ENCODE results near the gene GNAT1. TPM values are rescaled to one million over a fixed set of nuclear protein-coding genes. Genes with fewer than 3 reads are reported as not detected.
"Not testable (repeated sequence)": the region's sequence is repeated elsewhere in the genome, so short reads cannot be mapped to it uniquely, and the experiment has no call there.

Gene GNAT1
- polyA plus RNA-seq, 12 donors = 0.08 to 0.23 (median 0.21) TPM; not detected in 9

DNA sequence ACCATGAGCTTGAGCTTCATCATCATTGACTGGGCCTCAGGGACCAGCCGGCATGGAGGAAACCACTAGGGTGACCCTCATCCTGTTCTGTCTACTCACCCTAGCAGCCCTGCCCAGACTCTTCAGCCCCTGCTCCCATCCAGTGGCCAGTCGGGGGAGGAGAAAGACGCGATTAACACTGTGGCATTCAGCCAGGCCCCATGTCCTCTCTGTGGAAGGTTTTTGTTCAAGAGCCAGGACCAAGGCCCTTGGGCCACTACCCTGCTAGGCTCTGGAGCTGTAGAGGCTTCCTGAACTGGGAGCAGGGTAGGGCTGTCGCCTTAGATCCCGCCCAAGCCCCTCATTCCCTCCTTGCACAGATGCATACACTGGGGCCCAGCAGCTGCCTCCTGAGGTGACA is 28.7 kb downstream of the GNAT1 start:
- DNase-seq = no peak

DNA sequence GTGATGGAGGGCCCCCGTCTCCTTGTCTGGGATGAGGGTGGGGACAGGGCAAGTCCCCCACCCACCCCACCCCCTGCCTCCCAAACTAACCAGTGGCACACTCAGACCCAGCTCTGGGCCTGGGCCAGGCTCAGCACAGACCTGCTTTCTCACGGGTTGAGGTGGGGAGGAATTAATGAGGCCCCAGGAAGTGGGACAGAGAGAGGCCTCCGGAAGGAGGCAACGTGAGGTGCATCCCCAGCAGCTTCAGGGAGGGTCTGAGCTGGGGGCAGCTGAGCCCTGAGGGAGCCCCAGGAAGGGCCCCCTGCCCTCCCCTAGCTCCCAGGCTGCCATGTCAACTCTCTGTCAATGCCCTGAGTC is 29.6 kb downstream of the GNAT1 start:
- no peak for DNase-seq

DNA sequence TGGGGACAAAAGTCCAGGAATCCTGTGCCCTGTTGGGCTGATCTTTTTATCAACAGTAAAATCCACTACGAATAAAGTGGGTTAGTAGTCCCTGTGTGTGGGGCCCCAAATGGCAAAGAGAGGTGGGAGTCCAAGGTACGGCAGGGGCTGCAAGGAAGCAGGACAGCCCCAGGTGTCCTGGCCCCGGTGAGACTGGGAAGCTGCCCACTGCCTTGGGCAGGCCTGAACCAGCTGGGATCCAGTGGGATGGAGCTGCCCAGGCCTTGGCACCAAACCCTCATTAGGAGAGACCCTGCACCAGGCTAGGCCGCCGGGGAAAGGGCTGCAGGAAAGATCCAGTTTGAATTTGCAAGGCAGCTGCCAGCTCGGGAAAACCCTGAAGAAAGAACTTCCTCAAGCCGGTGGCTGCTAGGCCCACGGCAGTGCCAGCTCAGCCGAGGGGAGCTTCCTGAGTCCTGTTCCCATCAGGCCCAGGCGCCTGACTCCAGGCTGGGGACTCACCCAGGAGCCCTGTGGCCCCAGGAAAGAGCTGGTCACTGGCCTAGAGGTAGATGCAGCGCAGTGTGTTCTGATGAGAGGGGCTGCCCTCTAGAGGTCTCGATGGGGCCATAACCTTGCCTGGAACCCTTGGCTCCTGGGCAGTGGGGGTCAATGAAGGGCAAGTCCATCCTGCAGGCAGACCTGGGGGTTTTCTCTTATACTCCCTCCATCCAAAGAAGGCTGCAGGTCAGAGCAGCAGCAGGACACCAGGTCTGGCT is 30.2 kb downstream of the GNAT1 start:
- DNase-seq = no peak

DNA sequence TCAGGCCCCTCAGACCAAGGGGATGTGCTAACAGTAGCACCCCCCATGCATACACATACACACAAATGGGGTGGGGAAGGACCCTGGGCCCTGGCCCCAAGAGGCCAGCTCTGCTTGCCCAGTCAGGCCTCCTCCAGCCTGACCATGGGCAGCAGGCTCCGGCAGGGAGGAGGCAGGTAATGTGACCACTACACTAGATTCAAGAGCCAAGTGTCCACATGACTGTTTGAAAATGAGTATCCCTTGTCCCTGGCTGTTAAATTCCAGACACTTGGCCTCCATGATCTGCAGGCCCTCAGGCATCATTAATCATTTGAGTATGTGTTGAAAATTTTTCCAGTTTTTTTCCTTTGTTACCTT is 30.7 kb downstream of the GNAT1 start:
- no peak for DNase-seq

DNA sequence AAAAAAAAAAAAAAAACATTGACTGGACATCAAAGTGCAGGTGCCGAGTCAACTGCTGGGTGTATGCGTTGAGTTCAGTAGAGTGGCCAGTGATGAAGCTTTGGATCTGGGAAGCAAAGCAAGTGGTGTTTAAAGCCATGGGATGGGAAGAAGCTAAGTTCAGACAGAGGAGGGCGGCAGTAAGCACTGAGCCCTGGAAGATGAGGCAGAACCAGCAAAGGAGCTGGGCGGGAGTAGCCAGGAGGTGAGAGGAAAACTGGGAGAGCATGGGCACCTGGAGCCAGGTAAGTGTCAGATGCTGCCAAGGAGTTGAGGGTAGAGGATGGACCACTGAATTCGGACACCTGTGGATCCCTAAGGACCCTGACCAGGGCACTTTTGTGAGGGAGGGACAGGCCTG is 33.2 kb downstream of the GNAT1 start:
- DNase-seq = no peak

DNA sequence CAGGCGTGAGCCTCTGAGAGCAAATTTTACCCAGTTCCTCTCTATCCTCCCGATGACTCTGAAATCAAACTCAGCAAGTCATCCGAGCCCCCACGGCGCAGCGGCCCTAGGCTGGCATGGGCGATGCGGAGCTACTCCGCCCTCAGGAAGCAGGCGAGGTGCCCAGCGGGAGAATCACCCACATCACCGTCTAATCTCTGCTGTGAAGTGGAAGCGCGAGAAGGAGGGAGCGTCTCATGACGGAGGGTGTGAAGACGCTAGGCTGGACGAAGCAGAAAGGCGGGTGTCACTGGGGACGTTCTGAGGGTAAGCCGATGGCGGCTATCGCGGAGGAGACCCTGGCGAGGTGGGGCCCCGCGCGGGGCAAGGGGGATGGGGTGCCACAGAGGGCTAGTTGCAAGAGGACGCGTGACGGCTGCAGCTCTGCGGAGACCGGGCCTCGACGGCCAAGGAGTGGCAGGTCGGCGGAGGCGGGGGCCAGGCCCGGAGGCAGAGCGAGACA is 35.5 kb downstream of the GNAT1 start:
- DNase-seq = peak; percentile 64

DNA sequence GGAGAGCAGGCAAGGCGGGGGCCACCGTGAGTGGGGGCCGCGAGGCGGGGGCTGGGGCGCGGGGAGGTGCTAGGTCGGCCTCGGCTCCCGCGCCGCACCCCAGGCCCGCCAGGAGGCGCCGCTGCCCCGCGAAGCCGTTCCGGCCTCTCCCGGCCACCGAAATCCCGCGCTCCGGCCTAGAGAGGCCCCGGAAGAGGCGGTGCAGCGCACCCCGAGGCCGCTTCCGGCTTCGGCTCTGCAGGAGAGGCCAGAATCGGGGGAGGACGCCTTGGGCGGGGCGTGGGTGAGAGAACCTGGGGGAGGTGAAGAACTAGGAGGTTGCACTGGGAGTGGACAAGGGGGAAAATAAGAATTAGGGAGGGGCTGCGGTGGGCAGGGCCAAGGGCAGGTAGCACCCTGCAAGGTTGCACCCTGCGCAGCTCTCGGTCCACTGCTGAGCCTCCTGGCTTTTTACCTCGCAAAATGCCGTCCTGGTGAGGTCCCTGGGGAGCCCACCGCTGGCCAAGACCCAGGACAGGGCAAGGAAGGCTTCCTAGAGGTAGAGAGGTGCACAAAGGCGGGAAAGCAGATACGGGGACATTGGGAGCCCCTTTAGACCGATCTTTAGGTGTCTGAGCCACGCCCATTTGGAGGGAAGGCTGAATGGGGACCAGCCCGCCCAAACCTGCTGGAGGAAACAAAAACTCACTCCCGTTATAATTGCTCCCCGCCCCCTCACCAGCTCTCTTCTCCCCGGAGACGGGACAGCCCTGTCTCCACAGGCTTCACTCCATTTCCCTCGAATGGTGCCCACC is 36.2 kb downstream of the GNAT1 start:
- DNase-seq = peak; percentile 92

DNA sequence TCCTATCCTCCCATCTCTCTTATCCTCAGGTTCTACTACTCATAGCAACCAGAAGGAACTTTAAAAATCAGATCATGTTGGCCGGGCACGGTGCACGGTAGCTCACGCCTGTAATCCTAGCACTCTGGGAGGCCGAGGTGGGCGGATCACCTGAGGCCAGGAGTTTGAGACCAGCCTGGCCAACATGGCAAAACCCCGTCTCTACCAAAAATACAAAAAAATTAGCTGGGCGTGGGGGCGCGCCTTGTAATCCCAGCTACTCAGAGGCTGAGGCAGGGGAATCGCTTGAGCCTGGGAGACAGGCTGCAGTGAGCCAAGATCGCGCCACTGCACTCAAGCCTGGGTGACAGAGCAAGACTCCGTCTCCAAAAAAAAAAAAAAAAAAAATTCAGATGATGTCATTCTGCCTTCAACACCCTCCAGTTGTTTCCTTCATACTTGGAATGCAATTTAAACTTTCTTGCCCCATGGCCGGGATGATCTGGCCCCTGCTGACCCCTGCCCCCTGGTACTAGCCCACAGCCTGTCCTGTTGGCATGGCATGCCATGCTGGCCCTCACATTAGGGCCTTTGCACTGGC is 36.9 kb downstream of the GNAT1 start:
- not testable (repeated sequence) for DNase-seq

DNA sequence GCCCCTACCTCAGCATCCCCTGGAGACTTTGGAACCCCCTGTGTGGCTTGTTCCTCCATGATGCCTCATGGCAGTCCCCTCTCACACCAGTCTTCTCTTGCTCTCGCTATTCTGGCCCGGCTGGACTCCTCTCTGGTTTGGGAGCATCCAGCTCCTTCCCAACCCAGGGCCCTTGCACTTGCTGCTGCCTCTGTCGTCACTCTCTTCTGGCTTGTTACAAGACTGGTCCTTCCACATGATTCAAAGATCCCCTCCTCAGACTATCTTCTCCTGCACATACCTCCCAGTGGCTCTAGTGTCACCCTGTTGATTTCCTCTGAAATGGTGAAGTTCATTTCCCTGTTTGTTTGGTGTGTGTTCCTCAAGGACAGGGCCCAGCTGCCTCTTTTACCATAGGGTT is 38.1 kb downstream of the GNAT1 start:
- no peak for DNase-seq

DNA sequence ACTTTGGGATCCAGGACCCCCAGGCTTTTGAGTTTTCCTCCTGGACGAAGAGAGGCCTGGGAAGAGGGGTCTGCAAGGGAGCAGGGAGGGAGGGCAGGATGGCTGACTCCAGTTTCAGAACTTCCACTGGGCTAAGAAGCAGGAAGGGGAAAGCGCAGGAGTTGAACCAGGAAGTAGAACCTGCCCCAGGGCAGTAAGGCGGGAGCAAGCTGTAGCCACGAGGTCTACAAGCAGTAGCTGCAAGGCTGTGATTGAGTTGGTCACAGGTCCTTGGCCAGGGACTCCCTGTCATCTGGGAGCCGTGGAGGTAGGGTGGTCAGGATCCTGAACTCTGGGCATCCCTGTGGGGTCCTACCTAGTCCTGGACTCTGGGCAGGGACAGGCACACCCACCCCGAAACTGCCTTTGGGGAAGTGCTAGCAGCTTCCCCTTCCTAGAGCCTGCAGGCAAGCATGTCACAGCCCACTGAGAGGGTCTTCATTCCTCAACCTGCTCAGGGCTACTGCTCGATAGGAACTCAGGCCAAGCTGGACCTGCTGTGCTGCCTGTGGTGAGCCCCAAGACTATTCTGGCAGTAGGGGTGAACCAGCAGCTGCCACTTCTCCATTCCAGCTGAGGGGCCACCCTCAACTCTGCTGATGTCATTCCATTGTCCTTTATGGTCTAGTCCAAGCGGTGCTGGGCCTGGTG is 38.8 kb downstream of the GNAT1 start:
- no peak for DNase-seq

DNA sequence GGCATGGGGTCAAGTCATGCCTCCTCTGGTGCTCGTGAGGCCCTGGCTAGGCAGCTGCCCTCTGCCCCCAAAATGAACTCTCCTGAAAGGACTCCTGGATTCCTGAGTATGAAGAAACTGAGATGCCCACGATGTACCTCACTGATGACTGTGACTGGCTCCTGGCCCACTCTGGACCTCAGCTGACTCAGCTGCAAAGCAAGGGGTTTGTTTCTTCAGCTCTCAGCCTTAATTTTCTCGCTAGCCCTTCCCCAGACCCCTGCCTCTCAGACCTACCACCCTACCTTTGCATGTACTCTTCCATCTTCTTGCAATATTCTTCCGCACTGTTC is 39.4 kb downstream of the GNAT1 start:
- no peak for DNase-seq

DNA sequence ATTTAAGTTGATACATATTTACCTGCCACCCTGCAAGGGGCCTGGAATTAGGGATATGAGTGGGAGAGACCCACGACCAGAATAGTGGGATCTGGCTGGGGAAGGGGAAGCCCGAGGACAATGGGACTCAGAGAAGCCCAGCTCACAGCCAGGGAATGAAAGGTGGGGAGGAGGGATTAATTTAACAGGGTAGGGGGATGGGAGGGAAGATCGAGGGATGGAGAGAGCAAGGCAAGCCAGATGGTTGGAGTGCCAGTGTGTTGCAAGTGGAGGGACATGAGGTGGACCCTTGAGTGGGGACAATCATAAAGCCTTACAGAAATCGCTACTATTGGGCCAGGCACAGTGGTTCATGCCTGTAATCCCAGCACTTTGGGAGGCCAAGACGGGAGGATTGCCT is 40.2 kb downstream of the GNAT1 start:
- no peak for DNase-seq

DNA sequence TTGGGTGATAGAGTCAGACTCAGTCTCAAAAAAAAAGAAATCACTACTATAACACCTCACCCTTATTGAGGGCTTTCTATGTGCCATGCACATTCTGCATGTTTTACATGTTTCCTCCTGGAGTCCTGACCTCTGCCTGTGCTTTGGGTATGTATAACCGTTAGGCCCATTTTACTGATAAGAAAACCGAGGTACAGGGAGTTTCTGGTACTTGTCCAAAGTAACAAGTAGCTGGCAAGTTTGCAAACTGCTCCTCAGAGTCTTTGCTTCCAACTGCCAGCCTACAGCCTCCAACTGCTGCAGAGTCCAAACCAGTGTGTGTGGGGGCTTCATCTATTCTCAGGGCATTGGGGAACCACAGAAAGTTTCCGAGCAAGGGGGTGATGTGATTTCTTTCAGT is 40.9 kb downstream of the GNAT1 start:
- no peak for DNase-seq

DNA sequence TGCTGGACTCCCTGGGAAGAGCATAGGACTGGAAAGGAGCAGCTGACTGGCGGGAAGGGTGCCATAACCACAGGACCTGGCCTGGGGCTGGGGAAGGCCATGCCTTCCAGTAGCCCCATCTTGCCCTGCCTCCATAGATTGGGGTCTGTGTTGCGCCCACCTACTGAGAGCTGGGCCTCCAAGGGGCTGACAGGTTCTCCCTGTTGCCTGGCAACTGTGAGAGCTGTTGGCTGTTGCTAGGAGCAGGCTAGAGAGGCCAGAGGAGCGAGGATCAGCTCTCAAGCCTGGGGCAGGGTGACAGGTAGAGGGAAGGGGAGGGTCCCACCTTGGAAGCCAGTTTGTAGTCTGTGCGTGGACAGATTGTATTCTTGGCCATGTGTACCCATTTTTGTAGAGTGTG is 41.8 kb downstream of the GNAT1 start:
- DNase-seq = no peak

DNA sequence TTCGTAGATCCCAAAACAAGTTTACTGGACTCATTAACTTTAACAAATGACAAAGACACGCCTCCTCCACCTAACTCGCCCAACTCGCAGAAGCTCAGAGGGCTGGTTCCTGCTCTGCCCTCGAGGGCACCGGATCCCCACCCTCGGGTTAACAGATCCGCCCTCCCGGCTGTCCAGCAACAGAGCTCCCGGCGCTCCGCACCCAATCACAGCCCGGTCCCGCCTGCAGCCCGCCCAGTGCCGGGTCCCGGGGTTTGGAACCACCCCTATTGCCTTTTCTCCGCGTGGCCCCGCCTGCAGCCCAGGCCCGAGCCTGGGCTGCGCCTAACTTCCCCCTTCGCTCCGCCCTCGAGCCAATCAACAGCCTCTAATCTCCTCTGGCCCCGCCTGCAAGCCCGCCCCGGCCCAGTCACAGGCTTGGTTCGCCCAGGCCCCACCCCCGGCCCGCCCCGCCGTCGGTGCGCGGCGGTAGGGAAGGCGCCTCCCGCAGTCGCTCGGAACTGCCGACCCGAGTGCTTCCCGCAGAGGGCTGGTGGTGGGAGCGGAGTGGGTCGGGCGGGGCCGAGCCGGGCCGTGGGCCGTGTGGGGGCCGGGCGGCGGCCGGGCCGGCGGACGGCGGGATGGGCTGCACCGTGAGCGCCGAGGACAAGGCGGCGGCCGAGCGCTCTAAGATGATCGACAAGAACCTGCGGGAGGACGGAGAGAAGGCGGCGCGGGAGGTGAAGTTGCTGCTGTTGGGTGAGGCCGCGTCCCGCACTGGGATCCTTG is 44.5 kb downstream of the GNAT1 start, which contains the start of gene GNAI2:
GNAI2 (plus strand) TSS at position 489 of the 768 bp plus-strand sequence; CDS start at position 621, 132 bp downstream.
- DNase-seq = peak; percentile 98

DNA sequence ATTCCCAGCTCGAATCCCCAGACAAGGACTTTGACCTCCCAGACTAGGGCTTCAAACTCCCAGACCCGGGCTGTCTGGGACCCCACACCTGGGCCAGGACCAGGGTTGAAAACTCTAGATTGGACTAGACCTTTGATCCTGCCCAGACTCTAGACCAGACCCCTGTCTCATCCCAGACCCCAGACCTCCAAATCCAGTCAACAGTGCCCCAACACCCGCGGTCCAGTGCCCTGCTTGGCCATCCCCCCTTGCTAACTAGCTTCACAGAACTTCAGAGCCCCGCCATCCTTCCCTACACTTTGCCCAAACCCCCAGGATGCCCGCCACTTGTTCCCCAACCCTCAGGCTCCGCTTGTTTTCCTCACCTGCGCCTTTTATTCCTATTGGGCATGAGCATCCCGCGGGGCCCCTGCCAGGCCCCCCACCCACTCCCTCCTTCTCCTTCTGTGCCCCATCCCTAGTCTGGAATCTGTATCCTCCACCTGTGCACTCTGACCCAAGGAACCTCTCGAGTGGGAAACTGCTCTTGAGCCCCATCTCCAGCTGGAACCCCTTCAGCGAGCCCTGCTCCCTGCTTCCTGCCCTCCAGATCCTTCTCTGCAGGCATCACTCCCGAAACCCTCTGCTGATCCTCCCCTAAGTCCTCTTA is 45.2 kb downstream of the GNAT1 start:
- no peak for DNase-seq

DNA sequence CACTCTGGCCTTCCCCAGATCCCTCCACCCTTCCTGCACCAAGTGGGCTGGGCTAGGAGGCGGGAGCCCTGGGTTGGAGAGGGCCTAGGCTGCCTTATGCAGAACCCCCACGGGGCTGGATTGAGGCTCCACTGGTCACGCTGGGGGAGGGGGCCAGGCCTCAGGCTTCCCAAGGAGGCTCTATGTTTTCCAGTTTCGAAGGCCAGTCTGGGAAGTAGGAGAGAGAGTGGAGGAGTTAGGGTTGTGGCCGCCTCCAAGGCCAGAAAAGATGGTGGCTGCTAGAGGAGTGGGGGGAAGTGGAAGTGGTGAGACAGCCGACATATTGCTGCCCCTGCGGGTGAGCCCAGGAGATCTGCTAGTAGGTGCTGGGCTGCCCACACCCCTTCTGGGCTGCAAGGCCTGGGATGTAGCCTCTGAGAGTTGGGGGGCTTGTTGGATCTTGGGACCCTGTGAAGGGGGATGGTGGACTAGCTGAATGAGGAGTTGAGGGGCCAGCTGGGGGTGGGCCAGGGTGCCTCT is 45.8 kb downstream of the GNAT1 start:
- no peak for DNase-seq

DNA sequence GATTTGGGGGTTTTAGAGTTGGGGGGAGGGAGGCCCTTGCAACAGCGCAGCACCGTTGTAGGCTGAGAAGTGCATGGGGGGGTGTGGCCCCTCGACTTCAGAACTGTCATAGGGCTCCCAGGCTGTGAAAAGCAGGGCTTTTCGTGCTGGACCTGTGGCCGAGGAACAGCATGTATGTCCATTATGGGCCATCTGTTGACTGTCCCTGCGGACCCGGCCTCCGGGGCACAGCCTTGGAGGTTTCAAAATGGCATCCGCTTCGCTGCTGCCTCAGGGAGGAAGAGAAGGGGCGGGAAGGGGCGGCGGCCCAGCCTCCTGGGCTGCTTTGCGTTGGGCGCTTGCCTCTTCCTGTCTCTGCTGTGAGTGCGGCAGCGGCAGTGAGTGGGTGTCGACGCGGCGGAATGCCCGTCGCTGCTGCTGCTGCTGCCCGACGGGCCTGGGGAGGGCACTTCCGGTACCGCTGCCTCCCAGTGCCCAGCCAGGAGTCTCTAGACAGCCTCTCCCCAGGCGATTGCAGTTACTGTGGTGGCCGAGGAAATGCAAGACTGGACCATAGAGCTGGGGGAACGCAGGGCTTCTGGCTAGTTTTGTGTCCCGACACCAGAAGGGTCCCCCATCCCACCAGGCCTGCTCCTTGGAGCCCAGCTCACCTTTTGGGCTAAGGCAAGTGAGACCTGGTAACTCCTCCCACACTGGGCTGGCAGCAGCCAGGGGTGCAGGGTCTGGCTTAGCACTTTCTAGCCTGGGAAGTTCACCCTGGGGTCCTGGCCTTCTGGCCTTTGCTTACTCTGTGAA is 46.5 kb downstream of the GNAT1 start:
- no peak for DNase-seq

DNA sequence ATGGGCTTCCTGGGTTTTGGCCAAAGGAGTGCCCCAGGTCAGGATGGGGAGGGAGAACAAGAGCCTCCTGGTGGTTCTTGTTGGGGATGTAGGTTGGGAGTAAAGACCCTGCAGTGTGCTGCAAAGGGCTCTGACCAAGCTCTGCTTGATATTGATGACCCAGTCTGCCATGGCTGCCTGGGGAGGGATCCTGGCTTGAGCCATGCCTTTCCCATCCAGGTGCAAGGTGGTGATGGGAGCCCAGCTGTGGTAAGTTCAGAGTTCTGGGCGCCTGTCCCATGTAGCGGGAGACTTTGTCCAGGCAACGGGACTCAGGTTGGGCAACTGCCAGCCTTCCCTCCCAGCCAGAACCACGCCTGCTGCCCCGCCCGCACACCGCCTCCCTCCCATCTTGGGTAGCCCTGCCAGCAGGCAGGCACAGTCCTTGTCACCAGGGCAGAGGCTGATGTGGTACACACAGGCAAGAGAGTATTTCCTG is 47.2 kb downstream of the GNAT1 start:
- no peak for DNase-seq

DNA sequence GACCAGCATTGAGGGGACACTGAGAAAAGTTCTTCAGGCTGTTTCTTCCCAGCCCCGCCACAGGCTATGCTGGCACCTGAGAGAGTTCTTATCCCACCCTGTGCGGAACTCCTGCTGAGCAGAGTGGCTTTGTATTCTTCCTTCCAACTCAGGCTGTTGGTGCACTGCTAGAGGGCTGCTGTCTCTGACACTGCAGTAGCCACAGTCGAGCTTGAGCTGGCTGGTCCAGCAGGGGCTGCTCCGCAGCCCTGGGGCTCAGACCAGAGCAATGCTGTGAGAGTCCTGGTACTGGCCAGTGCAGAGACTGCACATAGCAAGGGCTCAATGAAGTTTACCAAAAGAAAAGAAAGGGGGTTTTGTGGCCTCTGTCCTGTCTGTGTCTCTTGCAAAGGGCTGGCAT is 48.2 kb downstream of the GNAT1 start:
- no peak for DNase-seq
